KMS-11 (cell line): ENCODE data around the gene KANSL1.
A peak's percentile ranks its signal among the peaks of the same experiment; 100 is the strongest.

ENCODE experiments used
- H2AFZ ChIP-seq: fragments of 200-600 bp; sonication (generic); 2 replicates; pipeline ENCODE4 v1.6.1; 2016; ENCODE audit warnings: antibody characterized with exemption, mixed run types, low read depth
- H3K27ac ChIP-seq: fragments of 200-600 bp; sonication (generic); 2 replicates; pipeline ENCODE4 v1.6.1; 2016; ENCODE audit warnings: mild to moderate bottlenecking, mixed run types
- H3K27me3 ChIP-seq: fragments of 200-600 bp; sonication (generic); 2 replicates; pipeline ENCODE4 v1.6.1; 2017; ENCODE audit warnings: mild to moderate bottlenecking, low read depth, mixed run types, moderate library complexity; ENCODE audit not compliant: insufficient read depth
- H3K36me3 ChIP-seq: fragments of 200-600 bp; sonication (generic); 2 replicates; pipeline ENCODE4 v1.6.1; 2017; ENCODE audit warnings: mild to moderate bottlenecking, mixed run types; ENCODE audit not compliant: insufficient read depth
- H3K4me1 ChIP-seq: fragments of 200-600 bp; sonication (generic); 2 replicates; pipeline ENCODE4 v1.6.1; 2016; ENCODE audit warnings: mild to moderate bottlenecking, low read depth, mixed run types; ENCODE audit not compliant: poor library complexity, severe bottlenecking
- H3K4me2 ChIP-seq: fragments of 200-600 bp; sonication (generic); 2 replicates; pipeline ENCODE4 v1.7.0; 2016; ENCODE audit warnings: mild to moderate bottlenecking, mixed run types
- H3K4me3 ChIP-seq: fragments of 200-600 bp; sonication (generic); IDR thresholded peaks from 2 replicates; pipeline ENCODE4 v1.6.1; 2017; ENCODE audit warnings: low read depth, low read length, mixed read lengths; ENCODE audit not compliant: insufficient read depth
- H3K79me2 ChIP-seq: fragments of 200-600 bp; sonication (generic); 2 replicates; pipeline ENCODE4 v1.6.1; 2016; ENCODE audit warnings: low read depth, mixed run types; ENCODE audit not compliant: insufficient read depth
- H3K9ac ChIP-seq: fragments of 200-600 bp; sonication (generic); 2 replicates; pipeline ENCODE4 v1.6.1; 2016; ENCODE audit warnings: mild to moderate bottlenecking, mixed run types
- H4K20me1 ChIP-seq: fragments of 200-600 bp; sonication (generic); 2 replicates; pipeline ENCODE4 v1.6.1; 2016; ENCODE audit warnings: mild to moderate bottlenecking, mixed run types; ENCODE audit not compliant: insufficient read depth
- TF ChIP-seq, protein P1 (sequence below): fragments of 200-600 bp; sonication (generic); conservative IDR thresholded peaks from 2 replicates; pipeline ENCODE4 v1.6.1; 2017; ENCODE audit warnings: low read depth, mild to moderate bottlenecking, antibody characterized with exemption, low read length, moderate library complexity, mixed read lengths

Gene KANSL1

DNA sequence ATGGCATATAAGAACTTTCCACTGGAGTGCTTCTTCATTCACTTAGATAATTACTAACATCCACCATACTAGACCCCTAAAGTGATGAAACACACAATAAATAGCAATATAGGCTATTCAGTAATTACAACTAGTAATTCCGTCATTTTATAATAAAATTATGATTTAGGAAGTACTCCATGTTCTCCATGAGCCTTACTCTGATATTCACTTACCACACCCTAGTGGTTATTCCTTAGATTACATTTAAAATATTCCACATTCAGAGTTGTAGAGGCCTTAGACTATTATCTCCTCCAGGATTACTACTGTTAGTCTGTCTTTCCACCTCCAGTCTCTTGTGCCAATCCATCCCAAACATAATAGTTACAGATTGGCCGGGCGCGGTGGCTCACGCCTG is 131.8 kb downstream of the KANSL1 start:
- H3K4me1 ChIP-seq, result peaks cover 45% of the 10 kb centered on the region
- no peak overlapping the region for H3K27ac ChIP-seq
- H3K4me2 ChIP-seq, result no peak overlapping the region
- H3K4me3 ChIP-seq, result no peak overlapping the region
- peaks cover 12% of the 10 kb centered on the region; the same call in 1 of the 2 replicates for H3K79me2 ChIP-seq
- no peak overlapping the region for H3K9ac ChIP-seq
- H3K36me3 ChIP-seq, result peaks cover 6% of the 10 kb centered on the region; the same call in 1 of the 2 replicates
- no peak overlapping the region for H2AFZ ChIP-seq
- H3K27me3 ChIP-seq, result no peaks in the 10 kb centered on the region
- no peaks in the 10 kb centered on the region for H4K20me1 ChIP-seq
- TF ChIP-seq, protein P1, sequence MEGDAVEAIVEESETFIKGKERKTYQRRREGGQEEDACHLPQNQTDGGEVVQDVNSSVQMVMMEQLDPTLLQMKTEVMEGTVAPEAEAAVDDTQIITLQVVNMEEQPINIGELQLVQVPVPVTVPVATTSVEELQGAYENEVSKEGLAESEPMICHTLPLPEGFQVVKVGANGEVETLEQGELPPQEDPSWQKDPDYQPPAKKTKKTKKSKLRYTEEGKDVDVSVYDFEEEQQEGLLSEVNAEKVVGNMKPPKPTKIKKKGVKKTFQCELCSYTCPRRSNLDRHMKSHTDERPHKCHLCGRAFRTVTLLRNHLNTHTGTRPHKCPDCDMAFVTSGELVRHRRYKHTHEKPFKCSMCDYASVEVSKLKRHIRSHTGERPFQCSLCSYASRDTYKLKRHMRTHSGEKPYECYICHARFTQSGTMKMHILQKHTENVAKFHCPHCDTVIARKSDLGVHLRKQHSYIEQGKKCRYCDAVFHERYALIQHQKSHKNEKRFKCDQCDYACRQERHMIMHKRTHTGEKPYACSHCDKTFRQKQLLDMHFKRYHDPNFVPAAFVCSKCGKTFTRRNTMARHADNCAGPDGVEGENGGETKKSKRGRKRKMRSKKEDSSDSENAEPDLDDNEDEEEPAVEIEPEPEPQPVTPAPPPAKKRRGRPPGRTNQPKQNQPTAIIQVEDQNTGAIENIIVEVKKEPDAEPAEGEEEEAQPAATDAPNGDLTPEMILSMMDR, result peak; percentile 66

DNA sequence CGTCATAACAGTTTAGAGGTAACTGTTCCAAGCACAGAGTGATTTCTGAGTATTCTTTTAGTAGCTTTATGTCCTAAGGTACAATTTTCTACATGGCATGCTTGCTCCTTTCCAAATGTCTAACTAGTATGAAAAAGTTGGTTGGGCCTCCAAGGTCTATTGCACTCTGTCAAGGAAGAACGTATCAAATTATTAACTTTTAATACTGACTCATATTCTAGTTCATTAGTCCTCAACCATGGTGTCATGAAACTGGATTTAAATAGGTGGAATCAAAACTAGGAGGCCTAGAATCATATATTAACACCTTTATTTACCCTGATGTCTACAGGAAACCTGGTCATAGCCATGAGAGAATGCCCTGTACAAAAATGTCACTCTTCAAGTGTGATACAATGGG is 132.8 kb downstream of the KANSL1 start:
- Histone ChIP-seq H3K4me3 (no peak overlapping the region), H3K4me1 (peaks cover 49% of the 10 kb centered on the region), H3K27ac (no peak overlapping the region), H3K9ac (no peak overlapping the region), H3K27me3 (no peaks in the 10 kb centered on the region), H3K4me2 (no peak overlapping the region), H3K36me3 (no peaks in the 10 kb centered on the region), H3K79me2 (peaks cover 12% of the 10 kb centered on the region; the same call in 1 of the 2 replicates), H2AFZ (no peak overlapping the region), H4K20me1 (no peaks in the 10 kb centered on the region)
- TF ChIP-seq, protein P1, result no peak

DNA sequence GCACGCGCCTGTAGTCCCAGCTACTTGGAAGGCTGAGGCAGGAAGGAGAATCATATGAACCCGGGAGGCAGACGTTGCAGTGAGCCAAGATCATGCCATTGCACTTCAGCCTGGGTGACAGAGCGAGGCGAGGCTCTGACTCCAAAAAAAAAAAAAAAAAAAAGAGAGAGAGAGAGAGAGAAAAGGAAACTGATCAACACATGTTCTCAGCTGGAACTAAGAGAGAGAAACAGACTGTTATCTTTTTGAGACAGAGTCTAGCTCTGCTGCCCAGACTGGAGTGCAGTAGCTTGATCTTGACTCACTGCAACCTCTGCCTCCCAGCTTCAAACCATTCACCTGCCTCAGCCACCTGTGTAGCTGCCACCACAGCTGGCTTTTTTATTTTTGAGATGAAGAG is 133.7 kb downstream of the KANSL1 start:
- Histone ChIP-seq H2AFZ (no peak overlapping the region), H3K79me2 (peaks cover 13% of the 10 kb centered on the region; the same call in 1 of the 2 replicates), H4K20me1 (no peaks in the 10 kb centered on the region), H3K4me2 (no peak overlapping the region), H3K4me1 (peaks cover 48% of the 10 kb centered on the region), H3K9ac (no peak overlapping the region), H3K4me3 (no peak overlapping the region), H3K27me3 (no peaks in the 10 kb centered on the region), H3K27ac (no peak overlapping the region), H3K36me3 (no peaks in the 10 kb centered on the region)
- TF ChIP-seq, protein P1, result no peak

DNA sequence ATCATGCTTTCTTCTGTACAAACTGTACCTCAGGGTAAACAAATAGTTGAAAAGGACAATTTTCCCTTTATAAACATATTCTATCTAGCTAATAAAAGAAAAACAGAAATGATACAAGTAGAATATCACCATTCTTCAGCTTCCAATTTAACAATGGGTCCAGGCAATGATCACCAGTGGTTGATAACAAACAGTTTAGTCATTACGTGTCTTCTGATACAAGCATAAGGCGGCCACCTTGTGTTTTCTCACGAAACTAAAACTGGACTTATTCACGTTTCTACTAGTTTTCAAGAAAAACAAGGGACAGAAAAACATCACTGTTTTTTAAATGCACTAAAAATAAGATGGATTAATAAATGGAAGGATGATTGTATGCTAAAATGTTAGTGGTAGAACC is 135.9 kb downstream of the KANSL1 start:
- no peak overlapping the region for H2AFZ ChIP-seq
- H4K20me1 ChIP-seq, result no peaks in the 10 kb centered on the region
- H3K27ac ChIP-seq, result no peak overlapping the region; the same call in 1 of the 2 replicates
- TF ChIP-seq, protein P1, result no peak
- H3K36me3 ChIP-seq, result no peaks in the 10 kb centered on the region
- no peaks in the 10 kb centered on the region for H3K27me3 ChIP-seq
- H3K4me2 ChIP-seq, result no peak overlapping the region; the same call in 1 of the 2 replicates
- no peak overlapping the region for H3K9ac ChIP-seq
- no peak overlapping the region for H3K4me3 ChIP-seq
- H3K4me1 ChIP-seq, result peaks cover 54% of the 10 kb centered on the region
- peaks cover 22% of the 10 kb centered on the region; the same call in 1 of the 2 replicates for H3K79me2 ChIP-seq
